T-helper 1 cell treated with Interleukin-12 subunit alpha and Interleukin-12 subunit beta and Interleukin-4 antibody, amounts not matched to agents 30 μg/mL and 1 μg/mL, for 36 hours (primary cell): ENCODE data around the gene CASTOR1.
A peak's percentile ranks its signal among the peaks of the same experiment; 100 is the strongest.

ENCODE experiments used
- H3K27ac Mint-ChIP-seq: one replicate; pipeline ENCODE4 v1.8.0; 2021; ENCODE audit warnings: mild to moderate bottlenecking, mixed read lengths
- H3K27me3 Mint-ChIP-seq: one replicate; pipeline ENCODE4 v1.8.0; 2021; ENCODE audit warnings: low read depth, mixed read lengths
- H3K36me3 Mint-ChIP-seq: one replicate; pipeline ENCODE4 v1.8.0; 2021; ENCODE audit warnings: low read depth, mixed read lengths
- H3K4me1 Mint-ChIP-seq: one replicate; pipeline ENCODE4 v1.8.0; 2021; ENCODE audit warnings: low read depth, mixed read lengths
- H3K4me3 Mint-ChIP-seq: one replicate; pipeline ENCODE4 v1.8.0; 2021; ENCODE audit warnings: mild to moderate bottlenecking, moderate library complexity, mixed read lengths
- H3K9me3 Mint-ChIP-seq: one replicate; pipeline ENCODE4 v1.8.0; 2021; ENCODE audit warnings: mixed read lengths

Gene CASTOR1

GRCh38 chr22:30310881-30311771 lies 21.8 kb upstream of the CASTOR1 start:
- no peaks in the 10 kb centered on the region for H3K27me3 Mint-ChIP-seq
- H3K4me1 Mint-ChIP-seq = peaks cover 85% of the 10 kb centered on the region
- H3K36me3 Mint-ChIP-seq = peaks cover 35% of the 10 kb centered on the region
- no peaks in the 10 kb centered on the region for H3K9me3 Mint-ChIP-seq
- peak overlapping the region; percentile 71 for H3K27ac Mint-ChIP-seq
- H3K4me3 Mint-ChIP-seq = no peak overlapping the region

GRCh38 chr22:30309951-30310741 lies 20.8 kb upstream of the CASTOR1 start:
- peaks cover 85% of the 10 kb centered on the region for H3K4me1 Mint-ChIP-seq
- H3K4me3 Mint-ChIP-seq = peak overlapping the region; percentile 71
- no peaks in the 10 kb centered on the region for H3K27me3 Mint-ChIP-seq
- peaks cover 28% of the 10 kb centered on the region for H3K36me3 Mint-ChIP-seq
- no peaks in the 10 kb centered on the region for H3K9me3 Mint-ChIP-seq
- peak overlapping the region; percentile 66 for H3K27ac Mint-ChIP-seq

GRCh38 chr22:30308518-30309230 lies 19.4 kb upstream of the CASTOR1 start:
- Mint-ChIP-seq H3K36me3 (peaks cover 35% of the 10 kb centered on the region), H3K9me3 (no peaks in the 10 kb centered on the region)

GRCh38 chr22:30308093-30308492 lies 18.8 kb upstream of the CASTOR1 start:
- peaks cover 88% of the 10 kb centered on the region for H3K4me1 Mint-ChIP-seq
- peaks cover 40% of the 10 kb centered on the region for H3K36me3 Mint-ChIP-seq
- H3K27ac Mint-ChIP-seq = peak overlapping the region; percentile 86
- H3K4me3 Mint-ChIP-seq = peak overlapping the region; percentile 59
- no peaks in the 10 kb centered on the region for H3K27me3 Mint-ChIP-seq
- no peaks in the 10 kb centered on the region for H3K9me3 Mint-ChIP-seq

More at GRCh38 chr22:30308518-30309230, 19.4 kb upstream of the CASTOR1 start:
- H3K4me1 Mint-ChIP-seq = peaks cover 84% of the 10 kb centered on the region
- peak overlapping the region; percentile 59 for H3K4me3 Mint-ChIP-seq
- H3K27me3 Mint-ChIP-seq = no peaks in the 10 kb centered on the region
- peak overlapping the region; percentile 86 for H3K27ac Mint-ChIP-seq

GRCh38 chr22:30307041-30307574 lies 17.8 kb upstream of the CASTOR1 start:
- H3K36me3 Mint-ChIP-seq = peaks cover 41% of the 10 kb centered on the region
- H3K4me1 Mint-ChIP-seq = peaks cover 88% of the 10 kb centered on the region
- H3K4me3 Mint-ChIP-seq = peak overlapping the region; percentile 77
- H3K27ac Mint-ChIP-seq = peak overlapping the region; percentile 91
- H3K9me3 Mint-ChIP-seq = no peaks in the 10 kb centered on the region
- no peaks in the 10 kb centered on the region for H3K27me3 Mint-ChIP-seq

GRCh38 chr22:30306627-30307011 lies 17.3 kb upstream of the CASTOR1 start:
- H3K9me3 Mint-ChIP-seq = no peaks in the 10 kb centered on the region

GRCh38 chr22:30305906-30306626 lies 16.8 kb upstream of the CASTOR1 start:
- Mint-ChIP-seq H3K36me3 (peaks cover 45% of the 10 kb centered on the region), H3K4me3 (peak overlapping the region; percentile 77), H3K27me3 (no peaks in the 10 kb centered on the region), H3K27ac (peak overlapping the region; percentile 91), H3K9me3 (no peaks in the 10 kb centered on the region), H3K4me1 (peaks cover 88% of the 10 kb centered on the region)

More at GRCh38 chr22:30306627-30307011, 17.3 kb upstream of the CASTOR1 start:
- no peaks in the 10 kb centered on the region for H3K27me3 Mint-ChIP-seq
- H3K4me3 Mint-ChIP-seq = peak overlapping the region; percentile 77
- peaks cover 42% of the 10 kb centered on the region for H3K36me3 Mint-ChIP-seq
- peak overlapping the region; percentile 91 for H3K27ac Mint-ChIP-seq
- H3K4me1 Mint-ChIP-seq = peaks cover 87% of the 10 kb centered on the region

- Mint-ChIP-seq H3K4me3 (peak overlapping the region; percentile 77), H3K4me1 (peaks cover 85% of the 10 kb centered on the region), H3K9me3 (no peaks in the 10 kb centered on the region), H3K27ac (peak overlapping the region; percentile 91), H3K36me3 (peaks cover 39% of the 10 kb centered on the region), H3K27me3 (no peaks in the 10 kb centered on the region)
Observed at GRCh38 chr22:30305519-30305905, 16.2 kb upstream of the CASTOR1 start.

- H3K27ac Mint-ChIP-seq = peak overlapping the region; percentile 91
Observed at GRCh38 chr22:30304495-30305244, 15.4 kb upstream of the CASTOR1 start.

GRCh38 chr22:30302810-30303138 lies 13.5 kb upstream of the CASTOR1 start:
- Mint-ChIP-seq H3K4me3 (peak overlapping the region; percentile 65), H3K9me3 (no peaks in the 10 kb centered on the region), H3K4me1 (peaks cover 68% of the 10 kb centered on the region), H3K27me3 (no peaks in the 10 kb centered on the region), H3K27ac (peak overlapping the region; percentile 91), H3K36me3 (peaks cover 44% of the 10 kb centered on the region)

More at GRCh38 chr22:30304495-30305244, 15.4 kb upstream of the CASTOR1 start:
- peaks cover 77% of the 10 kb centered on the region for H3K4me1 Mint-ChIP-seq
- H3K27me3 Mint-ChIP-seq = no peaks in the 10 kb centered on the region
- H3K4me3 Mint-ChIP-seq = peak overlapping the region; percentile 77
- peaks cover 35% of the 10 kb centered on the region for H3K36me3 Mint-ChIP-seq
- H3K9me3 Mint-ChIP-seq = no peaks in the 10 kb centered on the region

- Mint-ChIP-seq H3K27ac (peak overlapping the region; percentile 91), H3K36me3 (peaks cover 44% of the 10 kb centered on the region), H3K4me1 (peaks cover 66% of the 10 kb centered on the region), H3K27me3 (no peaks in the 10 kb centered on the region), H3K9me3 (no peaks in the 10 kb centered on the region), H3K4me3 (peak overlapping the region; percentile 65)
Observed at GRCh38 chr22:30301995-30302809, 12.9 kb upstream of the CASTOR1 start.

GRCh38 chr22:30299322-30299721 lies 10.0 kb upstream of the CASTOR1 start:
- Mint-ChIP-seq H3K27ac (no peak overlapping the region), H3K36me3 (peaks cover 48% of the 10 kb centered on the region), H3K4me1 (peaks cover 47% of the 10 kb centered on the region), H3K27me3 (no peaks in the 10 kb centered on the region), H3K4me3 (no peak overlapping the region), H3K9me3 (no peaks in the 10 kb centered on the region)
